Breast epithelium (tissue), 3 donors: ENCODE data around the gene OXCT1.

Experiments
- POLR2A ChIP-seq: fragments of 450-650 bp; IDR thresholded peaks from one replicate; pipeline ENCODE4 v1.6.1; 2016; ENCODE audit warnings: antibody characterized with exemption, mild to moderate bottlenecking, moderate library complexity
- POLR2AphosphoS5 ChIP-seq, 3 donors: sonication (generic); formaldehyde crosslinking; IDR thresholded peaks; one replicate each; pipeline ENCODE4 v1.6.1; 2017; ENCODE audit warnings: antibody characterized with exemption in 3 of 3
- TF ChIP-seq, protein P1 (sequence below), 3 donors: fragments of 450-650 bp; IDR thresholded peaks; one replicate each; pipeline ENCODE4 v1.5.1; 2016 to 2017; ENCODE audit warnings: antibody characterized with exemption in 3 of 3, mild to moderate bottlenecking in 3 of 3, moderate library complexity in 3 of 3

DNA sequence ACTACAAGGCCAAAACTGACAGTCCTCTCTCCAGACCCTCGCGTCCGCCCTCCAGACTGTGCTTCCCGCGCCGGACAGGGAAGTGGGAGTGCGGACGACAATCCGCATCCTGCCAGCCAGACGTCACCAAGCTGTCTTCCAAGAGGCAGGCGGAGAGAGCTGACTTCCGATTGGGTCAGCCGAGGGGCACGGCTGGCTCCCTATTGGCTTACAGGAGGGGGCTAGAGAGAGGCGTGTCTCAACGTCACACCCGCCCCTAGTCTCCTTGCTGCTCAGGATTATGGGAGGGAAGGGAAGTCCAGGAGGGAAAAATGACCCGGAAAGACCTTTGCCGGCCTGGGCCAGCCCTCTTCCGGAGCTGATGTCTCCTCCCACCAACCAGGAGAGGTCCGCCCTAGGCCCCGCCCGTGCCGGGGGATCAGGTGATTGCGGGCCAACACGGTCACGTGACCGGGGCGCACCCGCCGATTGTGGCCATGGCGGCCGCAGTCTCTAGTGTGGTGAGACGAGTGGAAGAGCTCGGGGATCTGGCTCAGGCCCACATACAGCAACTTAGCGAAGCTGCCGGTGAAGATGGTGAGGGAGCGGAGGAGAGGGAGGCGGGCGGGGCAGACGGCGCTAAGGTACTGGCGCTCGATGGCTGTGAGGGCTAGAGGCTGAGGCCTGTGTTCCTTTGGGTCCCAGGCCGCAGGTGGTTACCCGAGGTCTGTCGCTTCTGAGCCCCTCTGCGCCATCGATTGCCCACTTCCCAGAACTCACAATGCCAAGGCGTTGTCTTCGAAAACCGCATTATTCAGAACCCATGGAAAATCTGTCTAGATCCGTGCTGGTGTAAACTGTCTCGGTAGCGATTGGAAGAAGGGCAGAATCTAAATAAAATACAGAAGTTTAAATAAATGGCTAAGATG lies 33.9 kb upstream of the OXCT1 start, which contains the start of gene RIMOC1:
- TF ChIP-seq, protein P1, sequence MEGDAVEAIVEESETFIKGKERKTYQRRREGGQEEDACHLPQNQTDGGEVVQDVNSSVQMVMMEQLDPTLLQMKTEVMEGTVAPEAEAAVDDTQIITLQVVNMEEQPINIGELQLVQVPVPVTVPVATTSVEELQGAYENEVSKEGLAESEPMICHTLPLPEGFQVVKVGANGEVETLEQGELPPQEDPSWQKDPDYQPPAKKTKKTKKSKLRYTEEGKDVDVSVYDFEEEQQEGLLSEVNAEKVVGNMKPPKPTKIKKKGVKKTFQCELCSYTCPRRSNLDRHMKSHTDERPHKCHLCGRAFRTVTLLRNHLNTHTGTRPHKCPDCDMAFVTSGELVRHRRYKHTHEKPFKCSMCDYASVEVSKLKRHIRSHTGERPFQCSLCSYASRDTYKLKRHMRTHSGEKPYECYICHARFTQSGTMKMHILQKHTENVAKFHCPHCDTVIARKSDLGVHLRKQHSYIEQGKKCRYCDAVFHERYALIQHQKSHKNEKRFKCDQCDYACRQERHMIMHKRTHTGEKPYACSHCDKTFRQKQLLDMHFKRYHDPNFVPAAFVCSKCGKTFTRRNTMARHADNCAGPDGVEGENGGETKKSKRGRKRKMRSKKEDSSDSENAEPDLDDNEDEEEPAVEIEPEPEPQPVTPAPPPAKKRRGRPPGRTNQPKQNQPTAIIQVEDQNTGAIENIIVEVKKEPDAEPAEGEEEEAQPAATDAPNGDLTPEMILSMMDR (IDR thresholded peaks at IDR 0.05), result no peak
- peak; percentile 96 to 98 (median 98) for TF ChIP-seq POLR2AphosphoS5 (IDR thresholded peaks at IDR 0.05)
- TF ChIP-seq POLR2A, result peak; percentile 95
